MM.1S (cell line): ENCODE results near the gene GINM1.

ENCODE experiments used
- DNase-seq: peaks from one replicate; pipeline ENCODE4 v3.0.0-alpha.2; 2015
- H2AFZ ChIP-seq: fragments of 300-600 bp; sonication (generic); 2 replicates; pipeline ENCODE4 v1.6.0; 2016; ENCODE audit warnings: antibody characterized with exemption, low read length
- H3F3A ChIP-seq: fragments of 300-600 bp; sonication (generic); 2 replicates; pipeline ENCODE4 v1.6.1; 2016; ENCODE audit warnings: mild to moderate bottlenecking, antibody characterized with exemption, low read length, moderate library complexity, mixed read lengths; ENCODE audit not compliant: insufficient read depth
- H3K27ac ChIP-seq: fragments of 300-600 bp; sonication (generic); 2 replicates; pipeline ENCODE4 v1.5.1; 2016; ENCODE audit warnings: mild to moderate bottlenecking, low read length
- H3K27me3 ChIP-seq: fragments of 300-600 bp; sonication (generic); replicated peaks from 2 replicates; pipeline ENCODE4 v1.6.0; 2016; ENCODE audit warnings: low read length; ENCODE audit not compliant: insufficient read depth
- H3K36me3 ChIP-seq: fragments of 300-600 bp; sonication (generic); replicated peaks from 2 replicates; pipeline ENCODE4 v1.6.1; 2016; ENCODE audit warnings: mild to moderate bottlenecking, low read length, mixed read lengths; ENCODE audit not compliant: insufficient read depth
- H3K4me1 ChIP-seq: fragments of 300-600 bp; sonication (generic); 2 replicates; pipeline ENCODE4 v1.6.1; 2016; ENCODE audit warnings: low read length, mixed read lengths
- H3K4me2 ChIP-seq: fragments of 300-600 bp; sonication (generic); 2 replicates; pipeline ENCODE4 v1.6.0; 2016; ENCODE audit warnings: low read depth, low read length
- H3K4me3 ChIP-seq: fragments of 300-600 bp; sonication (generic); 2 replicates; pipeline ENCODE4 v1.5.1; 2016; ENCODE audit warnings: low read length, mixed read lengths
- H3K79me2 ChIP-seq: fragments of 300-600 bp; sonication (generic); 2 replicates; pipeline ENCODE4 v1.6.1; 2016; ENCODE audit warnings: mixed run types, low read length, mixed read lengths
- H3K9ac ChIP-seq: fragments of 300-600 bp; sonication (generic); 2 replicates; pipeline ENCODE4 v1.6.1; 2016; ENCODE audit warnings: low read length, mixed read lengths
- H3K9me2 ChIP-seq: fragments of 300-600 bp; sonication (generic); replicated peaks from 2 replicates; pipeline ENCODE4 v1.6.1; 2016; ENCODE audit warnings: mild to moderate bottlenecking, low read length, mixed read lengths; ENCODE audit not compliant: insufficient read depth
- H3K9me3 ChIP-seq: fragments of 300-600 bp; sonication (generic); replicated peaks from 2 replicates; pipeline ENCODE4 v1.6.1; 2016; ENCODE audit warnings: mild to moderate bottlenecking, low read length, mixed read lengths; ENCODE audit not compliant: insufficient read depth
- H4K20me1 ChIP-seq: fragments of 300-600 bp; sonication (generic); 2 replicates; pipeline ENCODE4 v1.6.1; 2016; ENCODE audit warnings: mild to moderate bottlenecking, low read length, moderate library complexity, mixed read lengths; ENCODE audit not compliant: insufficient read depth
- EZH2 ChIP-seq: fragments of 300-600 bp; sonication (generic); optimal IDR thresholded peaks from 2 replicates; pipeline ENCODE3; 2017; ENCODE audit warnings: low read depth, mild to moderate bottlenecking, antibody characterized with exemption, low read length, mixed read lengths
- EZH2phosphoT487 ChIP-seq: fragments of 300-600 bp; sonication (generic); IDR thresholded peaks from 2 replicates; pipeline ENCODE4 v1.6.1; 2018; ENCODE audit warnings: antibody characterized with exemption, low read length
- TF ChIP-seq, protein P1 (sequence below): fragments of 300-600 bp; sonication (generic); IDR thresholded peaks from 2 replicates; pipeline ENCODE4 v1.5.1; 2016; ENCODE audit warnings: antibody characterized with exemption, low read length, mixed read lengths

GINM1 gene

DNA sequence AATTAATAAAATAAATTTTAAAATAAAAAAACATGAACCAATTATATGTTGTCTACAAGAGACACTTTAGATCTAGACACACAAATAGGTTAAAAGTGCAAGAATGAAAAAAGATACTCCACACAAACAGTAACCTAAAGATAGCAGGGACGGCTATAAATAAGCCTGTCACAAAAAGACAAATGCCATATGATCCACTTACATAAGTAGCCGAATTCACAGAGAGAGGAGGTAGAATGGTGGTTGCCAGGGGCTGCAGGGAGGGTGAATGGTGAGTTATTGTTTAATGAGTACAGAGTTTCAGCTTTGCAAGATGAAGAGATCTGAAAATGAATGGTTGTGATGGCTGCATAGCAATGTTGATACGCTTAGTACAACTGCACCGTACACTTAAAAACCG, 49.6 kb downstream of the GINM1 start:
- Histone ChIP-seq H2AFZ (no peak overlapping the region), H4K20me1 (no peaks in the 10 kb centered on the region), H3F3A (no peaks in the 10 kb centered on the region), H3K4me3 (no peak overlapping the region), H3K79me2 (no peaks in the 10 kb centered on the region), H3K27me3 (no peaks in the 10 kb centered on the region), H3K9ac (no peak overlapping the region), H3K36me3 (no peaks in the 10 kb centered on the region), H3K4me1 (no peaks in the 10 kb centered on the region), H3K4me2 (no peak overlapping the region), H3K27ac (no peak overlapping the region), H3K9me3 (no peaks in the 10 kb centered on the region), H3K9me2 (no peaks in the 10 kb centered on the region)
- no peak for DNase-seq
- TF ChIP-seq EZH2 (no peak), EZH2phosphoT487 (no peak)
- TF ChIP-seq, protein P1, sequence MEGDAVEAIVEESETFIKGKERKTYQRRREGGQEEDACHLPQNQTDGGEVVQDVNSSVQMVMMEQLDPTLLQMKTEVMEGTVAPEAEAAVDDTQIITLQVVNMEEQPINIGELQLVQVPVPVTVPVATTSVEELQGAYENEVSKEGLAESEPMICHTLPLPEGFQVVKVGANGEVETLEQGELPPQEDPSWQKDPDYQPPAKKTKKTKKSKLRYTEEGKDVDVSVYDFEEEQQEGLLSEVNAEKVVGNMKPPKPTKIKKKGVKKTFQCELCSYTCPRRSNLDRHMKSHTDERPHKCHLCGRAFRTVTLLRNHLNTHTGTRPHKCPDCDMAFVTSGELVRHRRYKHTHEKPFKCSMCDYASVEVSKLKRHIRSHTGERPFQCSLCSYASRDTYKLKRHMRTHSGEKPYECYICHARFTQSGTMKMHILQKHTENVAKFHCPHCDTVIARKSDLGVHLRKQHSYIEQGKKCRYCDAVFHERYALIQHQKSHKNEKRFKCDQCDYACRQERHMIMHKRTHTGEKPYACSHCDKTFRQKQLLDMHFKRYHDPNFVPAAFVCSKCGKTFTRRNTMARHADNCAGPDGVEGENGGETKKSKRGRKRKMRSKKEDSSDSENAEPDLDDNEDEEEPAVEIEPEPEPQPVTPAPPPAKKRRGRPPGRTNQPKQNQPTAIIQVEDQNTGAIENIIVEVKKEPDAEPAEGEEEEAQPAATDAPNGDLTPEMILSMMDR: no peak

DNA sequence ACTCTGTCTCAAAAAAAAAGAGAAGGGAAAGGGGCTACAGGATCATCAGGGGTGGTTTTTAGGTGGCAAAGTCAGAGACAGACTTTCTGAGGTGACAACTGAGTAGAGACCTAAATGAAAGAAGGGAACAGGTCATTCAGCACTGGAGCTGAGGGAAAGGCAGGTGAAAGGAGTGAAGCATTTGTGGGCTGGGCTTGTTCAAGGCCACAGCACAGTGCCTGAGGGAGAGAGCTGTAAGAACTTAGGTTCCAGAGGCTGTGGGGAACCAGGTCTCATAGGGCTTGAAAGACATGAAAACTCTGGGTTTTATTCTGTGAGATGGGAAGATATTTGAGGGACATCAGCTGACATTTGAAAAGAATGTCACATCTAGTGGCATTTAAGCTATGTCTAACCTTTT, 61.5 kb downstream of the GINM1 start:
- Histone ChIP-seq H3K79me2 (no peaks in the 10 kb centered on the region), H3K9ac (no peak overlapping the region), H3F3A (no peaks in the 10 kb centered on the region), H3K27me3 (no peaks in the 10 kb centered on the region), H3K9me3 (no peaks in the 10 kb centered on the region), H3K27ac (no peak overlapping the region), H3K4me3 (no peak overlapping the region), H2AFZ (no peak overlapping the region), H3K4me2 (no peak overlapping the region), H3K36me3 (no peaks in the 10 kb centered on the region), H3K9me2 (no peaks in the 10 kb centered on the region), H3K4me1 (no peaks in the 10 kb centered on the region), H4K20me1 (no peaks in the 10 kb centered on the region)
- DNase-seq: no peak
- no peak for TF ChIP-seq EZH2

DNA sequence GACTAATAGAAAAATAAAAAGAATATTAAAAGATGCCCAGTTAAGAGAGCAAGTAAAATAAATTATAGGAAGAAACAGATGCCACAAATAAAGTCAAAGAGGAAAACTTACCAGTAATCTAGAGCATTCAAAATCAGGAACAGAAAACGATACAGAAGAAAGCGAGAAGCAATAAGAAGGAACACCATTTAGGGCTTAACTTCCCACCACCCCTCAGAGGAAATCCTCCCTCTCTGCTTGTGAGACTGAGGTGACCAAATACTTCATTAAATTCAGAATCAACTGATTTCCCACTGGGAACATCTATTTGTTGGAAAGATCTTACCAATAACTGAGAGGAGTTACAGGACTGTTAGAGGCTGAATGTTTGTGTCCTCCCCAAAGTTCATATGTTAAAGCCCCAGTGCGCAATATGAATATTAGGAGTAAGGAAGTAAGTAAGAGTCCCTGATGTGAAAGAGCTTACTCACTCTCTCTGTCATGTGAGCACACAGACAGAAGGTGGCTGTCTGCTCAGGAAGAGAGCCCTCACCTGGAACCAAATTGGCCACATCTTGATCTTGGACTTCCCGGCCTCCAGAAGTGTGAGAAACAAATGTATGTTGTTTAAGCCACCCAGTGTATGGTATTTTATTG, 62.8 kb downstream of the GINM1 start:
- no peaks in the 10 kb centered on the region for H3K4me1 ChIP-seq
- no peaks in the 10 kb centered on the region for H3K79me2 ChIP-seq
- H3K4me2 ChIP-seq: no peak overlapping the region
- H3K9me3 ChIP-seq: no peaks in the 10 kb centered on the region
- no peaks in the 10 kb centered on the region for H3K9me2 ChIP-seq
- H3K9ac ChIP-seq: no peak overlapping the region
- TF ChIP-seq EZH2phosphoT487 (no peak), EZH2 (no peak)
- TF ChIP-seq, protein P1: no peak
- H4K20me1 ChIP-seq: no peaks in the 10 kb centered on the region
- no peaks in the 10 kb centered on the region for H3F3A ChIP-seq
- no peaks in the 10 kb centered on the region for H3K27me3 ChIP-seq
- no peak for DNase-seq
- H3K36me3 ChIP-seq: no peaks in the 10 kb centered on the region
- H3K27ac ChIP-seq: no peak overlapping the region
- no peak overlapping the region for H3K4me3 ChIP-seq
- no peak overlapping the region for H2AFZ ChIP-seq

DNA sequence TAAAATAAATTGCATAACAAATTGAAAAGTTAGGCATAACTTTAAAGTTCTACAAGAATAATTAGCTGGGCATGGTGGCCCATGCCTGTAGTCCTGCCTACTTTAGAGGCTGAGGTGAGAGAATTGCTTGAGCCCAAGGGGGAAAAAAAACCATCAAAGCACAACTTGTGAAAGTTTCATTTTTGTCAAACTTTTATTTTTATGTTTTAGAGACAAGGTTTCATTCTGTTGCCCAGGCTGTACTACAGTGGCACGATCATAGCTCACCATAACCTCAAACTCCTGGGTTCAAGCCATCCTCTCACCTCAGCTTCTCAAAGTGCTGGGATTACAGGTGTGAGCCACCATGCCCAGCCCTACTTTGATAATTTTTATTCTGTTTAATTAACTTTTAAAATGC, 68.1 kb downstream of the GINM1 start:
- no peak for DNase-seq
- H3K36me3 ChIP-seq: no peaks in the 10 kb centered on the region
- no peak overlapping the region for H3K27ac ChIP-seq
- H3K9me2 ChIP-seq: no peaks in the 10 kb centered on the region
- H2AFZ ChIP-seq: no peak overlapping the region
- H3K4me1 ChIP-seq: no peaks in the 10 kb centered on the region
- no peaks in the 10 kb centered on the region for H3K27me3 ChIP-seq
- no peaks in the 10 kb centered on the region for H3F3A ChIP-seq
- H3K4me3 ChIP-seq: no peak overlapping the region
- no peaks in the 10 kb centered on the region for H4K20me1 ChIP-seq
- no peak overlapping the region for H3K9ac ChIP-seq
- H3K9me3 ChIP-seq: no peaks in the 10 kb centered on the region
- H3K79me2 ChIP-seq: no peaks in the 10 kb centered on the region
- H3K4me2 ChIP-seq: no peak overlapping the region
- TF ChIP-seq, protein P1: no peak
- TF ChIP-seq EZH2 (no peak), EZH2phosphoT487 (no peak)
